C4-2B (cell line): ENCODE data around the gene PLA2G6.

Experiments
- CTCF ChIP-seq: fragments of 450-650 bp; conservative IDR thresholded peaks from 2 replicates; pipeline ENCODE4 v1.5.1; 2017; ENCODE audit warnings: mild to moderate bottlenecking
- ZFX ChIP-seq: fragments of 450-650 bp; IDR thresholded peaks from 2 replicates; pipeline ENCODE4 v1.6.1; 2017

DNA sequence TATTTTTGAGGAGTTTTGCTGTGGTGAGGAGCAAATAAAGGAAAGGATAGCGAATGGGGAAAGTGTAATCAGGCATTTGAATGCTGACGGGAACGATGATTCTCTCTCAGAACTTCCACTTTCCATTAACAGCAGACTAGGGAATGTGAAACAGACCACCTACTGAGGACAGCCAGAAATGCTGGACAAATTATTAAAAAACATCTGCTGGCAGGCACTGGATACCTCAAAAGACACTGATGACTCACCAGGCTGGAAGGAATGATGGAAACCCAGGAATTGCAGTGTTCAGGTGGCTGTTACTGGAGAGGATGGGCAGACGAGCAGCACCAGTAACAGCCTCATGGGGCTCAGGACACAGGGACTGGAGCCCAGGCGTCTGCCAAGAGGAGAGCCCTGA lies 33.4 kb downstream of the PLA2G6 start:
- TF ChIP-seq ZFX (no peak), CTCF (no peak)
